Activated CD8-positive, alpha-beta memory T cell treated with anti-CD3 and anti-CD28 coated beads for 48 hours (primary cell): ENCODE measurements around the gene FGD3.
A peak's percentile ranks its signal among the peaks of the same experiment; 100 is the strongest.

Experiments
- DNase-seq, 3 experiments: peaks; one replicate each; pipeline ENCODE4 v3.0.0-alpha.2; 2020; ENCODE audit warnings: low read depth in 2 of 3, low spot score in 2 of 3

FGD3 gene

DNA sequence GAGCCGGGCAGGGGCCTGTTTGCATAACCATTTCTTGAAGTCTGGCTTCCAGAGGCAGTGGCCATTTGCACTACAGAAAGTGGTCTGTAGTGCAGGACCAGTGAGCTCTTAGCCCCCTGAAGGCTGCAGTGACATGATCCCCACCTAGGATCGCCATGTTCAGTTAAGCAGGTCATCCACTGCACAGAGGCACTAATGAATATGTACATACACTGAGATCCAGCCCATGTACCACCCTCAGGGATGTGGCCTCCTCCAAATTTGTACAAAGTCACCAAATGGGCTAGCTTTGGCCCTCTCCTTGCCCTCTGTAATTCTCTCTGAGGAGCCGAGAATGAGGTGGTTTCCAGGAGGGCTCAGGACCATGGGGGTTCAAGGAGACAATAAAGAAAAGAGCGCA lies 102.9 kb downstream of the FGD3 start:
- DNase-seq: no peak

DNA sequence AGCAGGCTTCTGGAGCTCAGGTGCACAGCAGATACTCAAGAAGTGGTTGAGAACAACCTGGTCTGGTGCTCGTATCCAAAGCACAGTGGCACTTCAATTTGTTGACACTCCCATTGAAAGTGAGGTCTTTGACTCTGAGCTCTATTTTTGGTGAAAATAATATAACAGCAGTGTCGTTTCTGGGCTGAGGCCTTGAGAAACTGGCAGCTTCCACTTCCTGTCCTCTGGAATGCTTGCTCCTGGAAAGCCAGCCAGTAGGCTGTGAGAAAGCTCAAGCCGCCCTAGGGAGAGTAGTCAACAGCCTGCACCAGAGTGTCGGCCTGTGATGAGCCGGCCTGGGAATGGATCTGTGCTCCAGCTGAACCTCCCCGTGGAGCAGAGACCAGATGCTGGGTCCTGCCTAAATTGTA lies 104.4 kb downstream of the FGD3 start:
- no peak for DNase-seq

DNA sequence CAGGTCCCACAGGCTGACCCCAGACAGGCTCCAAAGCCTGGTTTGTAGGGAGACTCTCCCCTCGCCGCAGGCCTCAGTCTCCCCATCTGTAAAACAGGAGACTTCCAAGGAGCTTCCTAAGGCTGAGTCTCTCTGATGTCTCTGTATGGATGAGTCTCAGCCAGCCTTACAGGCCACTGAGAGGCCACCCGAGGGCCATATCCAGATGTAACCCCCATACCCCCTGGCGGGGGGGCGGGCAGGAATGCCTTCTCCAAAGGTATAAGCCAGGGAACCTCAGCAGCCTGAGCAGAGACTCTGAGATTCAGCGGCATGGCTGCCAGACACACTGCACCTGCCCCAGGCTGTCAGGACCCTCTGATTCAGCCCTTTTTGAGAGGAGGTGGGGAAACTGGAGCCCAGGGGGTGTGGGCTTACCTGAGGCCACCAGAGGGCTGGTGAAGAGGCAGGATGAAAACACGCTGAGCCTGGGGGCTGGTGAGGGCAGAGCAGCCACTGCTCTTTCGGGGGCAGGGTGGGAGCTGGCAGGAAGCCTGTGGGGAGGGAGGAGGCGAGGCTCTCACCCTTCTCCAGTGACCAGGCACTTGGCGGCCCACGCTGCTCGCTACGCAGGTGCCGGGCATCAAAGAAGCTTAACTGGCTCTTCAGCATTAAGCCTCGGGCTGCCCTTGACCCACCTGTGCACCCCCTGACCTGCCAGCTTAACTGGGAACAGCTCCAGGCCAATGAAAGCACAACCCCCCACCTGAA lies 105.6 kb downstream of the FGD3 start:
- DNase-seq: no peak

DNA sequence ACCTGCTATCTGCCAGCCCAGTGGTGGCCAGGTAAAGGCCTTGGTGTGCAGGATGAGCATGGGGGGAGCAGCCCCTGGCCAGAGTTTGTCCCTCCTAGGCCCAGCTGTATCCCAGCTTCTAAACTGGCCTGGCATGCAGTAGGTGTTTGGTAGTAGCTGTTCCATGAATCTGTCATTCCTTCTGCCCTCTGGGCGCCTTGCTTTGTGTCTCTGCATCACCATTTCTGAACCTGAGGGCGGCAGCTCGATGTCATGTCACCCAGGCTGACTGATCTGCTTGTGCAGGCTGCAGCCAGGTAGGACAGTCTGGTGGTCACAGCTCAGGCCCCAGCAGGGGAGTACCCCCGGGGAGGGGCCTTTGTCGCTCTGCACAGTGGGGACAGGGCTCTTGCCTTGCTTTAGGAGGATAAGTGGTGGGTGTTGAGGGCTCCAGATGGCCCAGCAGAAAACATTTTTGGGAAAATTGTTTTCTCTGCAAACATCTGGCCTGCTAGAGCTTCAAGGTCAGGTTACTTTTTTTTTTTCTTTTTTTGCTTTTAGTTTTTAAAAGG lies 106.5 kb downstream of the FGD3 start:
- DNase-seq: no peak

DNA sequence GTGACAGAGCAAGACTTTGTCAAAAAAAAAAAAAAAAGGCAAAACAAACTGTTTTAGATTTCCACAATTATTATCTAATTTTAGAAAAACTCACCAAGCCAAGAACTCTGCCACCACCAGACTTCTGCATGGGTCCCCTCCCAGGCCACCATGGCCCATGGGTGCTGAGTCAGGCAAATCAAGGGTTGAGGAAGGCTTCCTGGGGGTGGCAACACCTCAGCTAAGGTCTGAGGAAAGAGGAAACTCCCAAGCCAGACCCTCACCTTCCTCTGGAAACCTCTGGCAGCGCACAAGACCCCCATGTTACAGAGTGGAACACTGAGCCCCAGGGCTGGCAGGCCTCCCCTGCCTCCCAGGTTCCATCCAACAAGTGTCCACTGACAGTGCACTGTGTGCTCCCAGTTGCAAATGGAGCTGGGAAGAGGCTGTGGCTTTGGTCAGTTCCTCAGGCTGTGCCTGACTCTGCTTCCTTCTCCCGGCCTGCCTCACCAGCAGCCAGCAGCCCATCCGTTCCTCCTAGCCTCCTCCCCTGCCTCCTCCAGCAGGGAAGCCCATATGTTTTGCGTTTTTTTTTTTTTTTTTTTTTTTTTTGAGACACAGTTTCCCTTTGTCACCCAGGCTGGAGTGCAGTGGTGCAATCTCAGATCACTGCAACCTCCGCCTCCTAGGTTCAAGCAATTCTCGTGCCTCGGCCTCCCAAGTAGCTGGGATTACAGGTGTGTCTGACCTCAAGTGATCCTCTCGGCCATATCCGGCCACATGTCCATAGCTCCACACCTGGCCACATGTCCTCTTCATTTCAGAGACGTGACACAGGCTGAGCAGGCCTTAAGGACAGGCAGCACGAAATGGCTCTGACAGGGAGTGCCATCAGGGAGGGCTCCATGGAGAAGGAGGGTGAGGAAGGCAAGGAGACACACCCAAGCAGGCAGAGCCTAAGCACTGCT lies 107.7 kb downstream of the FGD3 start:
- DNase-seq: no peak

DNA sequence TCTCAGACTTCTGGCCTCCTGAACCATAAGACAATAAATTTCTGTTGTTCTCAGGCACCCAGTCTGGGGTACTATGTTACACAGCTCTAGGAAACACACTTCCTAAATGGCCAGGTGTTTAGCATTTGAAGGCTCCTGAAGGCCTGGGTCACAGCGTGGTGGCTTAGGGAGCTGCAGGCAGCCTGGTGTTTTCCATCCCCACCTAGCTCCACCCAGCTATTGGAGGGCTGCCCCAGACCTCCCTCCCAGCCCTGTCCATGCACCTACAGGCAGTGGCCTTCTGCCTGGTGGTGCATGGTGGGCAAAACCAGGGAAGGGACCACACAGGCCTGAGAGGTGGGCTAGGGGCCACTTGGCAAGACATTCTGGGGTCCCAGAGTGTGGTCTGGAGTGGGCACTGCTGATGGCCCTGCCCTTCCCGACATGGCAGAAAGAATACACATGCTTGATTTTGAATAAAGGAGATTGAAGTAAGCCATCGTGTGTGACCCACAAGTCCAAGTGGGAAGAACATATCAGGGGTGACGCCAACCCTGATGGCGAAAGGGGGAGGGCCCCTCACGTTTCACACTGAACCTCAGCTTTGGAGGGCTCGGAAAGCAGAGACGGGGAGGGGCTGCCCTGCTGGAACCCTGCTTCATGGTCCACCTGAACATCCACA lies 109.8 kb downstream of the FGD3 start:
- no peak for DNase-seq

DNA sequence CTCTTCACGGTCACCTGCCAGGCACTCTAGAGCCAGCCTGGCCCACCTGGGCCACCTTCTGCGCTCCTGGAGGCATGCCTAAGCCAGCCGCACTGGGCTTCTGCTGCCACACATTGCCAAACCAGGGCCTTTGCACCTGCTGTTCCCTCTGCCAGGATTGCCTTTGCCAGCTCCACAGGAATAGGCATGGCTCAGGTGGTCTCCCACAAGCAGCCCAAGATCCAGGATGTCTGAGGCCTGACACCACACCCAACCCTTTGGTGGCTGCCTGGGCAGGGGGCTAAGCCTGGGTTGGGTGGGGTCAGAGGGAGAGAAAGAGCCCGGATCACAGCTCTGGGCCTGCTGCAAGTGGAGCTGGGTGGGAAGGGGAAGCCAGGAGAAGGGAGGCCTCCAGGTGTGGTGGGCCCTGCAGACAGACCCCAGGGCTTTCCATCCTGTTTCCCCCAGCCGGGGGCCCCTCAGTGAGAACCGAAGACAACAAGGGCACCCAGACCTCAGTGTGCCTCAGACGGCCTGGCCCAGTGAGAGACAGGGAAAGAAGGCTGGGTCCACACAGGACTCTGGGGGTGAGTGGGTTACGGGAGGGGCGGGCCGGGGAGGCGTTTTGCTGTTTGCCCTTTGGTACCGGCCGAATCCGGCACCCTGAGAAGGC lies 110.5 kb downstream of the FGD3 start:
- DNase-seq: no peak

DNA sequence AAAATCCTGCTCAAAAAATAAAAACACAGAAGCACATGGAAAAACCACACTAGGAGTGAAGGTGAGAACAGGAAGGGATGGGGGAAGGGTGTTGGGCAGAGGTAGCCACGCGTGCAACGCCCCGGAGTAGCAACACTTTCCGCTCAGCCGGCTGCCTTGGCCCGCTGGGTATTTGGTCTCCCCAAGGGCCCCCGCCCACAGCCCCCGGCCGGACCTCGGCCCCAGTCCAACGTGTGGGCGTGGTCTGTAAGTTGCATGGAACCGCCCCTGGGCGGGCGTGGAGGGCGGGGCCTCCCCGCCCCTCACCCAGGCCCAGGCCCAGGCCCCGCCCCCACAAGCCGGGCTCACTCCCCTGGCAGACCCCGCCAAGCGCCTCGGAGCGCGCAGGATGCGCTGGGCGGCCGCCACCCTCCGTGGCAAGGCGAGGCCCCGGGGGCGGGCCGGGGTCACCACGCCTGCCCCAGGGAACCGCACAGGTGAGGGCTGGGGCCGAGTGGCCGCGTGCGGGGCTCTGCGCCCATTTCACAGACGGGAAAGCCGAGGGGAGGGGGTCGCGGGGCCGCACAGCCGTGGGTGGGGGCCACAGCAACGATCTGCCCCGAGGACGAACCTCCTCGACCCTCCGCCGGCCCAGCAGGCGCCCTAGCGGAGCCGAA lies 111.2 kb downstream of the FGD3 start, which contains the start of gene SUSD3:
Gene SUSD3 (plus strand): TSS at position 347 of the 656 bp plus-strand sequence. CDS start 42 bp downstream, at position 389.
- DNase-seq: peak in 1 of 3 experiments; percentile 41

DNA sequence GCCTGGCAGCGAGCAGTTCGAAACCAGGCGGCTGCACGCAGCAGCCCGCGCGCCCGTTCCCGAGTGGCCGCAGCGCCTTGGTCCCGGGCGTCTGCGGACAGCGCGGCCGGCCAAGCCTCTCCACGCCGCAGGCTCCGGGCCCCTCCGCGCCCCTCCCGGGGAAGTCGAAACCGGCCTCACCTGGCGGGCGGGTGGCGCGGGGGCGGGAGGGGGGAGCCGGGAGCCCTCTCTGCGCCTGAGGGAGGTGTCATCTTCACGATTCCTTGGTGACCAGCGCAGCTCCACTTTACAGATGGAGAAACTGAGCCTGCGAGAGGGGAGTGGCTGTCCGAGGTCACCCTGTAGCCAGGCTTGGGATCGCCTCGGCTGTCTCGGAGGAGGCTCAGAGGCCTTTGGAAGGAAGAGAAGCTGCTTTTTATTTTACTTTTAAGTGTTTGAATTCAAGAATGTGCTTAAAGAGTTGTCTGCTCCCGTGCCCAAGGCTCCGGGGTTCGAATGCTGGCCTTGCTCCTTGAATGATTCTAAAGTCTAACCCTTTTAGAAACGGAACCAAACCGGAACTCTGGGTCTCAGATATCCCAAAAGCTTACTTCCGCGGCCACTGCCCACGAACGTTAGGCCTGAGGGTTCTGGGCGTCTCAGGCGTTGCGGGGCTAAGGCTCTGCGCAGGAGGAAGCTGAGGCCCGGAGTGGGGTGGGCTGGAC lies 111.8 kb downstream of the FGD3 start:
- DNase-seq: no peak

DNA sequence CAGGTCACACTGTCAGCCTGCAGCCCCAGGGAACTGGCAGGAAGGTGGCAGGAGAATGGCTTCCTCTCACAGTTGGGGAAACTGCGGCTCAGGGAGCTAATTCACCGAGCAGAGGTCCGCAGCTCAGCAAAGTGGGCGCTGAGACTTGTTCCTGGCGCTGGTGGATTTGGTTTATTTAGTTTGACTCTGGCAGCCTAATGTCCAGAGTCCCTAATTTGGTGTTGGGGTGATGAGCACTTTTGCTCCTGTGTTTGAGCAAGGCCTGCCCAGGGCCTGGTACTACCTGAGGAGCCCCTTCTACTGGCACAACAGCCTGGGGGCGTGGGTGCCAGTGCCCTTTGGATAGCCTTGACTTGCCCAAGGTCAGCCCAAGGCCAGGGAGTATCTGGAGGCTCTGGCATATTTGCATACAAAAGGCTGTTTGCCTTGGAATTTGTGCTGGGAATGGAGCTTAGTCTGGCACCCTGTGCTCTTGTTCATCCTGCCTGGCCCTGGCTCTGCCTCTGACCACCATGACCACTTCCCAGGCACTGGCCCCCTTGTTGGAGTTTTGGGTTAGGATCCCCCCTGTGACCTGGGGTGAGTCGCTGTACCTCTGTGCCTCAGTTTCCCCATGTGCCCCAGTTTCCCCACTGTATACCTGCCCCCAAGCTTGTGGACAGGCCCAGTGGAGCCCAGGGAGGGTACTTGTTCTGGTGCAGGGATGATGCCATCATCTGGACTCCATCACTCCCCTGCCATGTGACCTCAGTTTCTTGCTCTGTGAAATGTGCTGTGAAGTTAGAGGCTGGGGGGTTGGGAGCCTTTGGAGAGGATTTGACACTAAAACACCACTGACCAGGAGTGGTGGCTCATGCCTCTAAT lies 112.6 kb downstream of the FGD3 start:
- DNase-seq: no peak

DNA sequence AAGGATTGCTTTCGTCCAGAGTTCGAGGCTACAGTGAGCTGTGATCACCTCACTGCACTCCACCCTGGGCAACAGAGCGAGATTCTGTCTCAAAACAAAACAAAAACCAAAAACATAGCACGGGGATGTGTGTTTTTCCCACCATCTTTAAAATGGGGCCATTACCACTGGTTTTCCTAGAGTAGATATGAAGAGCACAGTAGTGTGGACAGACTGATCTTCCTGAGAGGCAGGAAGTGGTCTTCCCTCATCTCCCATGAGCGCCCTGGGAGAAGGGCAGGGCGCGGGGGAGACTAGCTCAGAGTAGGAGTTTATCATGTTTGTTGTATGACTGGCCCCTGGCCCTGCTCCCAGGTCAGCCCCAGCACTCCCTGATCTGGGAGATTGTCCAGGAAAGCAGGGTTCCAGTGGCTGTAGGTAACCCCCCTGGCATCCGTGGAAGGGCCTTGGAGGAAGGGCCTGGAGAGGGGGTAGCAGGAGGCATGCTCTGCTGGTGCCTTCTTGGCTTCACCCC lies 113.5 kb downstream of the FGD3 start:
- DNase-seq: no peak

DNA sequence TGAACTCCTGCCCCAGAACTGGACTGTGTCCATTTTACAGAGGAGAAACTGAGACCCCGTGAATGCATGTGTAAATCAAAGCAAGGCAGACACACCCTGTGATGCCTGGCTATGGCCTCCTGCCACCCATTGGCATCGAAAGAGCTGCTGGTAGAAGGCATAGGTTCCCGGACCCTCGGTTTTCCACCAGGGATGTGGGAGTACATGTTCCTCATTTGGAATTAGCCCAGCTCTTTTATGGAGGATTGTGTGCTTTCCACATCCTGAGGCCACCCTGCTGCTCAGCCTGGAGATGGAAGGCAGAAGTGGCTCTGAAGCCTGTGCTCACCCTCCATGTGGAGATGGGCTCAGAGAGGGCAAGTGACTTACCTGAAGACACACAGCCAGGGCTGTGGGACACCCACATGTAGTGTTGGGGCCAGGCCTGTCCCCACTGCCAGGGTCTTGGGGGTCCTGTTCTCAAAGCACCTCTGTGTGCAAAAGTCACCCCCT lies 114.0 kb downstream of the FGD3 start:
- DNase-seq: no peak

DNA sequence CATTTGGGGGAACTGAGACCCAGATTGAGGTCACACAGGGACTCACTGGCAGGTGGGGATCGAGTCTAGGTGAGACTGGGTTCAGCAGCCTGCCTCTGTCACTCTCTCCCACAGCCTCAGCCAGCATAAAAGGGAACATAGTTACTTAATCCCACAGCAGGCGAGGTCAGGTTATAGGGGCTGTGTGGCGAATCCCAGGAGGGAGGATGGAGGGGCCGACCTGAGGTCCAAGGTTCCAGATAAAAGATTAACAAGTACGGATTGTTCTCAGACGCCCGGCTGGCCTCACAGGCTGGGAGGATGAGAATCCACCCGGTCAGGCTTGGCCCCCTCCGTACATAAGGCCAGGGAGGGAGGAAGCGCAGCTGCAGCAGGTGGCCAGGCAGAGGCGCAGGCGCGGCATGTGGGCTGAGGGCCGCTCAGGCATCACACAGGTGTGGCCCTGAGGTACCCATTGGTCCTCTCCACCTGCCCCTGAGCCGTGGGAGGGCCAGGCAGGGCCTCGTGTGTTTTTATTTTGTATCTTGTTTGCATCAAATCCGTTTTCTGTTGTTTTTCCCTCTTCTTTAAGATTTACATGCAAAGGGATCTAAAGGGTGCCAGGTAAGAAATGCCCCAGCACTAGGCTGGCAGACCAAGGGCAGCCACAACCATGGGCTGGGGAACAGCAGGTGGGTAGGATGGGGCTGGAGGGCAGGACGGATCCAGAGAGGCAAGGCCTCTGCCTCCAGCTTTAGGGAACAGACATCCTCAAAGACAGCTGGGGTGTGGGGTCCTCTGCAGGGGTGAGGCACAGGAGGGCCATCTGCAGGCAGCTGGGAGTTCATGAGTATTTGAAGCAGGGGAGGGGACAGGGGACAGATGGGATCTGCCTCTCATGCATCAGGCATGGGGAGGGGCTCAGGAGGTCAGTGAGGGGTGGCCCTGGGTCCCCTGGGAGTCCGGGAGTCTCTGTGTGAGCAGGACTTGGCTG lies 114.8 kb downstream of the FGD3 start:
- no peak for DNase-seq

DNA sequence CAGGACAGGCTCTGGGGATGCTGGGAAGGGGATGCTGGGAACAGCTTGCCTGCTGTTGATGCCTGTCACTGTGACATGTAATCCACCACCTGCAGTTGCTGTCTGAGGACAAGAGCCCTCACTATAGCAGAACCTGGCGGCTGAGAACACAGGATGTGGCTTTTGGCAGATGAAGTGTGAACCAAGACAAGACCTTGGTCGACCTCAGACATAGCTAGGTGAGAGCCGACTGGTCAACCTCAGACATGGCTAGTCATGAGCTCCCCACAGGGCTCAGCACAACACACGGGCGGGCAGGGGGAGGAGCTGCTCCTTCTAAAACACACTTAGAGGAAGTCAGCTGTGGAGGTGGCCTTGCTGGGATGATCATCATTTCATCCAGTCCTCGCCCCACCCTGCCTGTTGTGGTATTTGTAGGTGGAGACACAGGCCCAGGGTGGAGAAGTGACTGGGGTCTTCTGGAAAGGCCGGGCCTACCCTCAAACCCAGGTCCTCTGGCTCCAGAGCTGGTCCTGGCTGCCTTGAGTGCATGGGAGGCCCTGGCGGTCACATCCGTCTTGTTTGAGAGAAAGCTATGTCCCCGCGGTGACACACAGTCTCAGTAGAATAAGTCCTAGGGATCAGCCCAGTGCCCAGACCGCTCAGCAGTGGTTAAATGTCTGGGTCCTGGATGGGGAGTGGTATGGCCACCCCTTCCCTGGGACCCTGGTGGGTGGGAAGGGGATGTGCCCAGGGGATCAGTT lies 117.2 kb downstream of the FGD3 start:
- DNase-seq: peak; percentile 49 to 77 (median 73)

DNA sequence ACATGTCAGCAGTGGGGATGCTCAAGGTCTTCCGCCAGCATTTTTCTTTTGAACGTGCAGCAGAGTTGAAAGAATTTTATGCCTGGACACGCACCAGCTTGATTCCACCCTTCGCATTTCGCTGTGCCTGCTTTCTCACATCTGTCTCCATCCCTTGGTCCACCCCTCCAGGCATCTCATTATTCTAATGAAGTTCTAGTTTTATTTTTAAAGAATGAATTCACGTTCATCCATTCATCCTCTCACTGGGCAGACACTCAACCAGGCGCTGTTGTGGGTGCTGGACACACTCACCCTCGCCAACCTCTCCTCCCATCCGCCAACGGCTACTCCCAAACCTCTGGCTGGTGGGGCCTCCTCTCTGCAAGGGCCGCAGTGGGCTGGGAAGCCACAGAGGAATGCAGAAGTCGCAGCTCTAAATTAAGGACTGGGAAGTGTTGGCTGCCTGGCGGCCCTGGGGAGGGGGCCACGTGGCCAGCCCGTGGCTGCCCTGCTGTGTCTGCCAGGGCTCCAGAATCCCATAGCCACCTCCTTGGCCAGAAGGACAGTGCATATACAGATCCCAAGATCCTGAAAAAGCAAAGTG lies 117.9 kb downstream of the FGD3 start:
- DNase-seq: no peak

DNA sequence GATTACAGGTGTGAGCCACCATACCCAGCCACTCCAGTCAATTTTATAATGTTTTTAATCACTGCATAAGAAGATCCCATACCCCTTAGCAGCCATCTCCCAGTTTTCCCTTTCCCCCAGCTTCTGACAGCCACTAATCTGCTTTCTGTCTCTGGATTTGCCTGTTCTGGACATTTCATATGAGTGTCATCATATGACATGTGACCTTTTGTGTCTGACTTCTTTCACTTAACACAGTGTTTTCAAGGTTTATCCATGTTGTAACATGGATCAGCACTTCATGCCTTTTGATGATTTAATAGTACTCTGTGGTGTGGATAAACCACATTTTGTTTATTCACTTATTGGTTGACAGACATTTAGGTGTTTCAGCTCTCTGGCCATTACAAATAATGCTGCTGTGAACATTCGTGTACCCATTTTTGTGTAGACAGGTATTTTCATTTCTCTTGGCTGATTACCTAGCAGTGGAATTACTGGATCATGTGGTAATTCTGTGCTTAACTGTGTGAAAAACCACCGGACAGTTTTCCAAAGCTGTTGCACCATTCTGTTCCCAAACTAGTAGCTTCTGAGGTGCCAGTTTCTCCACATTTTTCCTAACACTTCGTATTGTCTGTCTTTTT lies 119.8 kb downstream of the FGD3 start:
- DNase-seq: no peak
